Uterus (tissue), 2 donors: ENCODE measurements around the gene GP5.

ENCODE experiments used
- CTCF ChIP-seq, 4 experiments: fragments of 200-600 bp in 2 of 4; fragments of 450-650 bp in 2 of 4; sonication (generic) in 2 of 4; IDR thresholded peaks; one replicate each; pipeline ENCODE4 v1.5.1; 2016 to 2019; ENCODE audit warnings: antibody characterized with exemption in 4 of 4, mild to moderate bottlenecking in 2 of 4, moderate library complexity in 1 of 4
- POLR2A ChIP-seq, 2 donors: fragments of 450-650 bp; IDR thresholded peaks; one replicate each; pipeline ENCODE4 v1.6.1; 2016; ENCODE audit warnings: antibody characterized with exemption in 2 of 2, mild to moderate bottlenecking in 1 of 2, moderate library complexity in 1 of 2

GRCh38 chr3:194383276-194383940, 15.7 kb downstream of the GP5 start:
- TF ChIP-seq CTCF (IDR thresholded peaks at IDR 0.05) (no peak), POLR2A (IDR thresholded peaks at IDR 0.05) (no peak)
